Adrenal gland (tissue), 12 donors: ENCODE results near the gene ASH1L. TPM values are rescaled to one million over a fixed set of nuclear protein-coding genes. Genes with fewer than 3 reads are reported as not detected.

Experiments used
- DNase-seq, 7 donors: peaks; one replicate each; pipeline ENCODE4 v3.0.0-alpha.2; 2019 to 2020
- H3K27ac ChIP-seq, 5 donors: fragments of 200-600 bp; sonication (generic) in 4 of 5; 1 replicate in 3 of 5; 2 replicates in 2 of 5; pipeline versions ENCODE4 v1.5.1 to v1.8.0; 2016 to 2020; ENCODE audit warnings: mild to moderate bottlenecking in 1 of 5
- H3K27me3 ChIP-seq: fragments of 200-600 bp; 2 replicates; pipeline ENCODE4 v1.8.0; 2021
- H3K36me3 ChIP-seq, 2 donors: fragments of 200-600 bp; replicated peaks in 1 of 2; 1 replicate in 1 of 2; 2 replicates in 1 of 2; pipeline versions ENCODE4 v1.5.1 to v1.8.0; 2018 to 2022
- H3K4me1 ChIP-seq, 2 donors: fragments of 200-600 bp; replicated peaks in 1 of 2; 1 replicate in 1 of 2; 2 replicates in 1 of 2; pipeline versions ENCODE4 v1.5.1 to v1.8.0; 2018 to 2021
- H3K4me3 ChIP-seq, 4 donors: fragments of 200-600 bp; sonication (generic) in 3 of 4; one replicate each; pipeline ENCODE4 v1.5.1; 2016 to 2018
- H3K9me3 ChIP-seq, 3 donors: fragments of 200-600 bp; sonication (generic) in 1 of 3; replicated peaks in 1 of 3; 1 replicate in 2 of 3; 2 replicates in 1 of 3; pipeline versions ENCODE4 v1.5.1 to v1.8.0; 2016 to 2021
- CTCF ChIP-seq, 6 experiments: fragments of 450-650 bp in 4 of 6; fragments of 200-600 bp in 2 of 6; sonication (generic) in 1 of 6; IDR thresholded peaks; 1 replicate in 5 of 6; 2 replicates in 1 of 6; pipeline versions ENCODE4 v1.5.1 to v1.8.0; 2016 to 2021; ENCODE audit warnings: antibody characterized with exemption in 6 of 6, mild to moderate bottlenecking in 2 of 6, moderate library complexity in 1 of 6
- POLR2A ChIP-seq, 2 donors: fragments of 450-650 bp; IDR thresholded peaks; one replicate each; pipeline ENCODE4 v1.6.1; 2017; ENCODE audit warnings: antibody characterized with exemption in 2 of 2, mild to moderate bottlenecking in 2 of 2, moderate library complexity in 1 of 2
- WGBS, 4 donors: extraction: QIAGEN DNeasy Blood & Tissue Kit in 2 of 4; methylation state at CpG; one replicate each; pipeline versions ENCODE4 v1.1.5 to v1.1.7; 2013 to 2017; 5-methylcytosine and 5-hydroxymethylcytosine counted together
- intact Hi-C, 2 donors: fragments of 100-400 bp; cut with DNase I; formaldehyde crosslinking; loops; one replicate each; pipeline versions ENCODE4 v1.14.1 to v1.15.0; 2022 to 2023
- polyA plus RNA-seq, 3 donors: library from polyadenylated mRNA; stranded (reverse); fragments of 200-250 nt in 2 of 3; fragments of 350-450 nt in 1 of 3; fragmentation: Illumina TruSeq in 1 of 3; extraction: RNeasy Lipid Tissue Mini Kit (QIAGEN cat#74804) in 1 of 3; gene quantifications; one replicate each; pipeline ENCODE4 v1.2.3, GENCODE V29; 2013 to 2014
- total RNA-seq, 9 donors: library from RNA; depleted of rRNA in 4 of 9; stranded (reverse); fragments of >200 nt in 4 of 9; fragments of 120-200 nt in 1 of 9; fragmentation: NEBNext Ultra II Directional in 1 of 9; extraction: Animal tissue kit (Norgen Biotek cat#: 25700) in 1 of 9; gene quantifications; one replicate each; pipeline versions ENCODE4 v1.1.0 to v1.2.4, GENCODE V29; 2013 to 2023
- donor health status: healthy with polysubstance abuse.
- donor health status: Bipolar disorder and iron deficiency.
- donor health status: DM: yes; HTN: yes; CAD: no.
- donor health status: DM: no; HTN: no; CAD: no.
- donor health status: DM: no; HTN: no; CAD: no.
- donor health status: DM: yes; HTN: yes; CAD: no.

The ASH1L gene
- total and polyA plus RNA-seq, 12 donors, result 3.7 to 59.3 (median 41.8) TPM

GRCh38 chr1:155529109-155529508 is 33.5 kb downstream of the ASH1L start:
- Histone ChIP-seq H3K36me3 (no peaks in the 10 kb centered on the region), H3K9me3 (no peaks in the 10 kb centered on the region), H3K4me1 (peaks cover 16 to 53% of the 10 kb centered on the region in 2 donors), H3K27me3 (no peaks in the 10 kb centered on the region), H3K27ac (no peak overlapping the region), H3K4me3 (no peak overlapping the region)
- WGBS, 4 donors, result 85 to 97% (median 88%) methylated on average over 2 of the region's 2 CpGs
- TF ChIP-seq POLR2A (IDR thresholded peaks at IDR 0.05), result no peak
- no peak for TF ChIP-seq CTCF (IDR thresholded peaks at IDR 0.05)
- intact Hi-C loops, result no loop called here
- no peak for DNase-seq

- no peaks in the 10 kb centered on the region for H3K27me3 ChIP-seq
- TF ChIP-seq POLR2A (IDR thresholded peaks at IDR 0.05) (no peak), CTCF (IDR thresholded peaks at IDR 0.05) (no peak)
- H3K36me3 ChIP-seq, result no peaks in the 10 kb centered on the region
- H3K4me1 ChIP-seq, result peaks cover 14 to 41% of the 10 kb centered on the region in 2 donors
- 43 to 59% (median 48%) methylated on average over 6 of the region's 6 CpGs for WGBS, 4 donors
- no peak overlapping the region for H3K4me3 ChIP-seq
- peak in 4 of 7 donors; percentile 20 to 47 (median 40) for DNase-seq
- H3K9me3 ChIP-seq, result no peaks in the 10 kb centered on the region
- intact Hi-C loops, result no loop called here
- peak overlapping the region in 1 of 5 donors; percentile 38 for H3K27ac ChIP-seq
Measured at GRCh38 chr1:155527677-155528076, 34.9 kb downstream of the ASH1L start.

- WGBS, 4 donors, result 76 to 89% (median 85%) methylated on average over 1 of the region's 1 CpG
- Histone ChIP-seq H3K4me3 (no peak overlapping the region), H3K9me3 (no peaks in the 10 kb centered on the region), H3K4me1 (peaks cover 2 to 30% of the 10 kb centered on the region in 2 donors), H3K27me3 (no peaks in the 10 kb centered on the region), H3K36me3 (no peaks in the 10 kb centered on the region), H3K27ac (no peak overlapping the region)
- intact Hi-C loops, result no loop called here
- TF ChIP-seq POLR2A (IDR thresholded peaks at IDR 0.05) (no peak), CTCF (IDR thresholded peaks at IDR 0.05) (no peak)
- DNase-seq, result no peak
Measured at GRCh38 chr1:155526356-155526755, 36.2 kb downstream of the ASH1L start.

GRCh38 chr1:155522069-155522468 is 40.5 kb downstream of the ASH1L start:
- WGBS, 4 donors, result 83 to 92% (median 90%) methylated on average over 2 of the region's 2 CpGs
- Histone ChIP-seq H3K4me1 (peaks cover 0 to under 1% of the 10 kb centered on the region in 2 donors), H3K4me3 (no peak overlapping the region), H3K27me3 (no peaks in the 10 kb centered on the region), H3K27ac (no peak overlapping the region), H3K9me3 (no peaks in the 10 kb centered on the region), H3K36me3 (peaks cover 0 to 6% of the 10 kb centered on the region in 2 donors)
- DNase-seq, result no peak
- intact Hi-C loops, result no loop called here
- TF ChIP-seq CTCF (IDR thresholded peaks at IDR 0.05) (no peak), POLR2A (IDR thresholded peaks at IDR 0.05) (no peak)
